CD14-positive monocyte (primary cell): ENCODE data around the gene MARCHF3. TPM values are rescaled to one million over a fixed set of nuclear protein-coding genes. Genes with fewer than 3 reads are reported as not detected.

Experiments
- DNase-seq, 3 donors: peaks; one replicate each; pipeline ENCODE4 v3.0.0-alpha.2; 2011 to 2022
- H2AFZ ChIP-seq: 2 replicates; pipeline ENCODE4 v1.6.0; 2012; ENCODE audit warnings: mild to moderate bottlenecking, low read depth, low read length, inconsistent platforms; ENCODE audit not compliant: insufficient read depth, poor library complexity, severe bottlenecking
- H3K27ac ChIP-seq, 2 donors: 1 replicate in 1 of 2; 2 replicates in 1 of 2; pipeline ENCODE4 v1.5.1; 2012 to 2013; ENCODE audit warnings: low read length in 2 of 2, control low read depth in 1 of 2, inconsistent platforms in 1 of 2, low read depth in 1 of 2, mild to moderate bottlenecking in 1 of 2
- H3K27me3 ChIP-seq, 2 donors: one replicate each; pipeline versions ENCODE4 v1.6.0 to v1.6.1; 2011 to 2013; ENCODE audit warnings: low read length in 2 of 2; ENCODE audit not compliant: control insufficient read depth in 2 of 2, insufficient read depth in 2 of 2
- H3K36me3 ChIP-seq, 2 donors: replicated peaks in 1 of 2; 1 replicate in 1 of 2; 2 replicates in 1 of 2; pipeline versions ENCODE4 v1.5.1 to v1.6.1; 2012 to 2013; ENCODE audit warnings: low read length in 2 of 2, control low read depth in 1 of 2, inconsistent platforms in 1 of 2, mild to moderate bottlenecking in 1 of 2; ENCODE audit not compliant: insufficient read depth in 2 of 2, control insufficient read depth in 1 of 2
- H3K4me1 ChIP-seq, 2 donors: 1 replicate in 1 of 2; 2 replicates in 1 of 2; pipeline versions ENCODE4 v1.5.1 to v1.6.1; 2012 to 2013; ENCODE audit warnings: low read length in 2 of 2, control low read depth in 1 of 2, inconsistent platforms in 1 of 2, mild to moderate bottlenecking in 1 of 2, moderate library complexity in 1 of 2; ENCODE audit not compliant: insufficient read depth in 2 of 2, control insufficient read depth in 1 of 2
- H3K4me2 ChIP-seq: replicated peaks from 2 replicates; pipeline ENCODE3; 2012; ENCODE audit warnings: low read length, moderate library complexity, mild to moderate bottlenecking; ENCODE audit not compliant: poor library complexity, severe bottlenecking; ENCODE audit errors: extremely low read depth
- H3K4me3 ChIP-seq, 3 experiments: fragments of 200-600 bp in 1 of 3; sonication (generic) in 1 of 3; replicated peaks in 1 of 3; 1 replicate in 2 of 3; 2 replicates in 1 of 3; pipeline ENCODE4 v1.5.1; 2011 to 2013; ENCODE audit warnings: low read length in 3 of 3, mild to moderate bottlenecking in 3 of 3, control low read depth in 2 of 3, low read depth in 2 of 3, inconsistent platforms in 1 of 3, moderate library complexity in 1 of 3
- H3K79me2 ChIP-seq: 2 replicates; pipeline ENCODE4 v1.6.0; 2012; ENCODE audit warnings: mild to moderate bottlenecking, control low read depth, inconsistent platforms, low read length, moderate library complexity; ENCODE audit not compliant: insufficient read depth
- H3K9ac ChIP-seq: 2 replicates; pipeline ENCODE4 v1.6.0; 2017; ENCODE audit warnings: low read length, mild to moderate bottlenecking; ENCODE audit not compliant: insufficient read depth, poor library complexity, severe bottlenecking
- H3K9me3 ChIP-seq, 2 donors: replicated peaks in 1 of 2; 1 replicate in 1 of 2; 2 replicates in 1 of 2; pipeline versions ENCODE4 v1.5.1 to v1.6.1; 2012 to 2013; ENCODE audit warnings: low read length in 2 of 2, control low read depth in 1 of 2; ENCODE audit not compliant: control insufficient read depth in 1 of 2, insufficient read depth in 1 of 2
- H4K20me1 ChIP-seq: 2 replicates; pipeline ENCODE4 v1.6.0; 2012; ENCODE audit warnings: mild to moderate bottlenecking, low read length, control low read depth, moderate library complexity; ENCODE audit not compliant: insufficient read depth
- H3K27ac Mint-ChIP-seq, 7 donors: one replicate each; pipeline ENCODE4 v1.8.0; 2020; ENCODE audit warnings: mild to moderate bottlenecking in 7 of 7, mixed read lengths in 7 of 7, moderate library complexity in 6 of 7, inconsistent platforms in 2 of 7
- H3K27me3 Mint-ChIP-seq, 3 donors: one replicate each; pipeline ENCODE4 v1.8.0; 2021 to 2022; ENCODE audit warnings: low read depth in 3 of 3, mild to moderate bottlenecking in 3 of 3, mixed read lengths in 3 of 3, moderate library complexity in 3 of 3, inconsistent platforms in 1 of 3
- H3K36me3 Mint-ChIP-seq, 2 donors: one replicate each; pipeline ENCODE4 v1.8.0; 2020; ENCODE audit warnings: mixed read lengths in 2 of 2, inconsistent platforms in 1 of 2, mild to moderate bottlenecking in 1 of 2
- H3K4me1 Mint-ChIP-seq: one replicate; pipeline ENCODE4 v1.8.0; 2020; ENCODE audit warnings: mild to moderate bottlenecking, mixed read lengths
- H3K4me3 Mint-ChIP-seq, 2 donors: one replicate each; pipeline ENCODE4 v1.8.0; 2020; ENCODE audit warnings: mild to moderate bottlenecking in 2 of 2, mixed read lengths in 2 of 2, moderate library complexity in 1 of 2
- H3K9me3 Mint-ChIP-seq, 7 donors: one replicate each; pipeline ENCODE4 v1.8.0; 2020 to 2022; ENCODE audit warnings: mixed read lengths in 7 of 7, mild to moderate bottlenecking in 6 of 7, moderate library complexity in 6 of 7, inconsistent platforms in 2 of 7
- CTCF ChIP-seq: fragments of 200-600 bp; IDR thresholded peaks from one replicate; pipeline ENCODE4 v1.8.0; 2022; ENCODE audit warnings: antibody characterized with exemption, mild to moderate bottlenecking
- WGBS: methylation state at CpG from one replicate; pipeline ENCODE4 v1.1.5; 2013; ENCODE audit warnings: missing lambda C conversion rate; ENCODE audit not compliant: insufficient coverage; 5-methylcytosine and 5-hydroxymethylcytosine counted together
- intact Hi-C, 2 donors: fragments of 100-400 bp; cut with micrococcal nuclease; formaldehyde crosslinking; loops; one replicate each; pipeline versions ENCODE4 v1.15.0 to v1.15.1; 2023
- polyA plus RNA-seq, 3 donors: library from polyadenylated mRNA; depleted of rRNA in 1 of 3; unstranded in 2 of 3; stranded (reverse) in 1 of 3; fragments of 300-500 nt in 2 of 3; fragments of >200 nt in 1 of 3; fragmentation: Illumina TruSeq in 2 of 3; gene quantifications; 1 replicate in 2 of 3; 2 replicates in 1 of 3; pipeline ENCODE4 v1.2.3, GENCODE V29; 2012 to 2021

The MARCHF3 gene
- polyA plus RNA-seq, 3 donors = 0.88 to 1.6 (median 0.96) TPM

- Mint-ChIP-seq H3K36me3 (peaks cover 0 to 3% of the 10 kb centered on the region in 2 donors), H3K4me3 (peak overlapping the region; percentile 92 to 94), H3K27ac (no peak overlapping the region), H3K9me3 (peaks cover 0 to 8% (median 0%) of the 10 kb centered on the region in 7 donors), H3K27me3 (peaks cover 18 to 40% (median 34%) of the 10 kb centered on the region in 3 donors), H3K4me1 (peaks cover 23% of the 10 kb centered on the region)
- peak overlapping the region; percentile 26 for H2AFZ ChIP-seq
- WGBS = 0% methylated on average over 5 of the region's 12 CpGs
- peaks cover 14 to 26% of the 10 kb centered on the region in 2 donors for H3K27me3 ChIP-seq
- no peak overlapping the region for H3K27ac ChIP-seq
- H3K4me3 ChIP-seq = peak overlapping the region in 1 of 3 experiments; percentile 85
- no peaks in the 10 kb centered on the region for H3K9me3 ChIP-seq
- no peak overlapping the region for H3K9ac ChIP-seq
- intact Hi-C loops = no loop called here
- no peaks in the 10 kb centered on the region for H3K79me2 ChIP-seq
- DNase-seq = peak; percentile 37 to 50 (median 37)
- H4K20me1 ChIP-seq = no peaks in the 10 kb centered on the region
- TF ChIP-seq CTCF = no peak
- peaks cover 19 to 24% of the 10 kb centered on the region in 2 donors for H3K4me1 ChIP-seq
- peak overlapping the region; percentile 86 for H3K4me2 ChIP-seq
- H3K36me3 ChIP-seq = no peaks in the 10 kb centered on the region
Observed at GRCh38 chr5:127028822-127029457, 1.4 kb downstream of the MARCHF3 start.

DNA sequence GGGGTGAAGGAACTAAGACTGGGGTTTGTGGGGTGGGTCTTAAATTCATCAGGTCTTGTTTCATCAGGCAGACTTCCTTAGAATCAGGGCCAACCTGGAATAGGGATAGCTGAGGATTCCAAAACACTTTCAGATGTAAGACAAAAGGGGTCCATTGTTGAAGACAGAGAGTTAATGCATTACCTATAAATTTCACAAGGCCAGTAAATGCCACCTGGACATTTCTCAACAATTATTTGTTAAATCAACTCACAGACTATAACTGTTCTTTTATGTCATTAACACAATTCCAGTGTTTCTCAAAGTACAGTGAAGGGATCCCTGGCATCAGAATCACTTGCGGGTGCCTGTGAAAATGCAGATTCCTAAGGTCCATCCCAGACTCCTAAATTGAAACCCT, 2.8 kb downstream of the MARCHF3 start:
- no peak for TF ChIP-seq CTCF
- intact Hi-C loops = no loop called here
- Histone ChIP-seq H2AFZ (no peak overlapping the region), H3K79me2 (no peaks in the 10 kb centered on the region), H3K4me3 (no peak overlapping the region), H3K36me3 (no peaks in the 10 kb centered on the region), H3K27me3 (peaks cover 14 to 26% of the 10 kb centered on the region in 2 donors), H3K4me1 (peaks cover 19 to 24% of the 10 kb centered on the region in 2 donors), H3K27ac (no peak overlapping the region), H4K20me1 (no peaks in the 10 kb centered on the region), H3K9me3 (no peaks in the 10 kb centered on the region), H3K9ac (no peak overlapping the region), H3K4me2 (no peak overlapping the region)
- H3K27ac Mint-ChIP-seq = no peak overlapping the region
- H3K36me3 Mint-ChIP-seq = peaks cover 0 to 3% of the 10 kb centered on the region in 2 donors
- peaks cover 16 to 34% (median 32%) of the 10 kb centered on the region in 3 donors for H3K27me3 Mint-ChIP-seq
- no peak overlapping the region for H3K4me3 Mint-ChIP-seq
- peaks cover 23% of the 10 kb centered on the region for H3K4me1 Mint-ChIP-seq
- peaks cover 0 to 8% (median 0%) of the 10 kb centered on the region in 7 donors for H3K9me3 Mint-ChIP-seq
- 100% methylated on average over 1 of the region's 1 CpG for WGBS
- DNase-seq = no peak
